Neuronal stem cell (in vitro differentiated cells): ENCODE results near the gene UFD1.

Experiments
- DNase-seq: peaks from one replicate; pipeline ENCODE4 v3.0.0-alpha.2; 2013; ENCODE audit warnings: low spot score
- H2AFZ ChIP-seq: one replicate; pipeline ENCODE4 v1.6.1; 2013; ENCODE audit warnings: mild to moderate bottlenecking, low read length, inconsistent platforms
- H2AK5ac ChIP-seq: 2 replicates; pipeline ENCODE4 v1.6.1; 2013; ENCODE audit warnings: low read depth, mild to moderate bottlenecking, inconsistent platforms, low read length, moderate library complexity, mixed read lengths
- H2BK120ac ChIP-seq: 2 replicates; pipeline ENCODE4 v1.6.1; 2013; ENCODE audit warnings: low read depth, mild to moderate bottlenecking, inconsistent platforms, low read length, moderate library complexity, mixed read lengths
- H2BK12ac ChIP-seq: one replicate; pipeline ENCODE4 v1.6.1; 2013; ENCODE audit warnings: low read length, inconsistent platforms
- H2BK15ac ChIP-seq: 2 replicates; pipeline ENCODE4 v1.6.1; 2013; ENCODE audit warnings: mild to moderate bottlenecking, low read length, inconsistent platforms, mixed read lengths
- H2BK5ac ChIP-seq: one replicate; pipeline ENCODE4 v1.6.1; 2013; ENCODE audit warnings: inconsistent platforms, mild to moderate bottlenecking, low read length, moderate library complexity
- H3K14ac ChIP-seq: one replicate; pipeline ENCODE4 v1.6.1; 2013; ENCODE audit warnings: low read length, inconsistent platforms
- H3K18ac ChIP-seq: 2 replicates; pipeline ENCODE4 v1.6.1; 2013; ENCODE audit warnings: low read length, inconsistent platforms
- H3K23ac ChIP-seq: 2 replicates; pipeline ENCODE4 v1.6.1; 2013; ENCODE audit warnings: low read depth, mild to moderate bottlenecking, mixed read lengths, low read length, inconsistent platforms; ENCODE audit not compliant: poor library complexity
- H3K27ac ChIP-seq: replicated peaks from 3 replicates; pipeline ENCODE4 v1.5.1; 2013; ENCODE audit warnings: low read length, inconsistent platforms
- H3K27me3 ChIP-seq, 3 experiments: 2 replicates each; pipeline ENCODE4 v1.6.1; 2013; ENCODE audit warnings: low read length in 3 of 3, mild to moderate bottlenecking in 2 of 3, inconsistent platforms in 1 of 3, low read depth in 1 of 3, mixed read lengths in 1 of 3, moderate library complexity in 1 of 3; ENCODE audit not compliant: control insufficient read depth in 3 of 3, insufficient read depth in 3 of 3
- H3K36me3 ChIP-seq, 2 donors: replicated peaks in 1 of 2; 2 replicates each; pipeline ENCODE4 v1.6.1; 2013; ENCODE audit warnings: low read length in 2 of 2; ENCODE audit not compliant: control insufficient read depth in 2 of 2, insufficient read depth in 2 of 2
- H3K4ac ChIP-seq: 2 replicates; pipeline ENCODE4 v1.6.1; 2013; ENCODE audit warnings: inconsistent platforms, mild to moderate bottlenecking, low read length, moderate library complexity
- H3K4me1 ChIP-seq, 2 donors: 1 replicate in 1 of 2; 2 replicates in 1 of 2; pipeline ENCODE4 v1.6.1; 2013; ENCODE audit warnings: low read length in 2 of 2, low read depth in 1 of 2; ENCODE audit not compliant: control insufficient read depth in 2 of 2, insufficient read depth in 1 of 2
- H3K4me2 ChIP-seq: one replicate; pipeline ENCODE4 v1.6.1; 2013; ENCODE audit warnings: mild to moderate bottlenecking, low read length, inconsistent platforms; ENCODE audit not compliant: insufficient read depth, poor library complexity, severe bottlenecking
- H3K4me3 ChIP-seq, 2 donors: 2 replicates each; pipeline ENCODE4 v1.5.1; 2013; ENCODE audit warnings: low read length in 2 of 2, mild to moderate bottlenecking in 2 of 2, inconsistent platforms in 1 of 2, moderate library complexity in 1 of 2
- H3K79me1 ChIP-seq: one replicate; pipeline ENCODE4 v1.6.1; 2013; ENCODE audit warnings: low read depth, mild to moderate bottlenecking, inconsistent platforms, low read length, moderate library complexity
- H3K9ac ChIP-seq: one replicate; pipeline ENCODE4 v1.6.1; 2013; ENCODE audit warnings: mild to moderate bottlenecking, low read depth, low read length, inconsistent platforms; ENCODE audit not compliant: poor library complexity
- H3K9me3 ChIP-seq, 2 donors: replicated peaks in 1 of 2; 2 replicates each; pipeline versions ENCODE3 to v1.6.1; 2013; ENCODE audit warnings: low read length in 2 of 2, mild to moderate bottlenecking in 2 of 2, inconsistent platforms in 1 of 2, low read depth in 1 of 2, mixed read lengths in 1 of 2, moderate library complexity in 1 of 2; ENCODE audit not compliant: control insufficient read depth in 2 of 2, insufficient read depth in 1 of 2
- H4K8ac ChIP-seq: one replicate; pipeline ENCODE4 v1.6.1; 2013; ENCODE audit warnings: low read depth, mild to moderate bottlenecking, inconsistent platforms, low read length, moderate library complexity
- H4K91ac ChIP-seq: one replicate; pipeline ENCODE4 v1.6.1; 2013; ENCODE audit warnings: low read length, low read depth, mild to moderate bottlenecking, inconsistent platforms; ENCODE audit not compliant: poor library complexity
- WGBS, 2 donors: extraction: QIAGEN DNeasy Blood & Tissue Kit; methylation state at CpG; one replicate each; pipeline ENCODE4 v1.1.7; 2013; ENCODE audit warnings: missing lambda C conversion rate in 2 of 2, mixed read lengths in 1 of 2; ENCODE audit not compliant: insufficient read length in 2 of 2, insufficient replicate concordance in 1 of 2; ENCODE audit errors: extremely low coverage in 2 of 2; 5-methylcytosine and 5-hydroxymethylcytosine counted together

UFD1 gene

GRCh38 chr22:19508024-19508776, 29.2 kb upstream of the UFD1 start:
- no peak overlapping the region for H3K18ac ChIP-seq
- no peak for DNase-seq
- no peak overlapping the region for H2AK5ac ChIP-seq
- no peak overlapping the region for H3K14ac ChIP-seq
- no peak overlapping the region for H2AFZ ChIP-seq
- H4K8ac ChIP-seq = no peak overlapping the region
- no peak overlapping the region for H3K4me3 ChIP-seq
- H3K27ac ChIP-seq = no peak overlapping the region
- H3K4me1 ChIP-seq = no peaks in the 10 kb centered on the region
- H2BK12ac ChIP-seq = no peak overlapping the region
- H3K9ac ChIP-seq = peak overlapping the region; percentile 72
- no peak overlapping the region for H3K4ac ChIP-seq
- H3K9me3 ChIP-seq = peaks cover 0 to 3% of the 10 kb centered on the region in 2 donors
- H2BK15ac ChIP-seq = no peak overlapping the region
- H3K23ac ChIP-seq = no peak overlapping the region
- peaks cover 34 to 95% of the 10 kb centered on the region in 2 donors for H3K36me3 ChIP-seq
- no peak overlapping the region for H2BK120ac ChIP-seq
- no peak overlapping the region for H4K91ac ChIP-seq
- no peak overlapping the region for H3K4me2 ChIP-seq
- no CpG with 5 or more reads among the region's 10 CpGs for WGBS, 2 donors
- peaks cover 5% of the 10 kb centered on the region for H3K79me1 ChIP-seq
- H2BK5ac ChIP-seq = no peak overlapping the region
- no peaks in the 10 kb centered on the region for H3K27me3 ChIP-seq

GRCh38 chr22:19507534-19507861, 28.5 kb upstream of the UFD1 start:
- Histone ChIP-seq H2BK15ac (no peak overlapping the region), H3K4me3 (no peak overlapping the region), H2AFZ (no peak overlapping the region), H2BK12ac (no peak overlapping the region), H3K36me3 (peaks cover 32 to 95% of the 10 kb centered on the region in 2 donors), H3K14ac (no peak overlapping the region), H2BK120ac (no peak overlapping the region), H2AK5ac (no peak overlapping the region), H3K23ac (peak overlapping the region; percentile 68), H3K4ac (no peak overlapping the region), H3K27ac (no peak overlapping the region), H3K4me1 (no peaks in the 10 kb centered on the region), H3K18ac (no peak overlapping the region), H4K8ac (no peak overlapping the region), H4K91ac (no peak overlapping the region), H3K4me2 (no peak overlapping the region), H3K79me1 (peaks cover 5% of the 10 kb centered on the region), H3K9me3 (no peaks in the 10 kb centered on the region), H2BK5ac (peak overlapping the region; percentile 29), H3K27me3 (no peaks in the 10 kb centered on the region), H3K9ac (no peak overlapping the region)
- no CpG with 5 or more reads among the region's 4 CpGs for WGBS, 2 donors
- no peak for DNase-seq

GRCh38 chr22:19506212-19506611, 27.2 kb upstream of the UFD1 start:
- H2AFZ ChIP-seq = no peak overlapping the region

GRCh38 chr22:19505735-19506126, 26.7 kb upstream of the UFD1 start:
- H2AK5ac ChIP-seq = no peak overlapping the region
- no peak overlapping the region for H4K8ac ChIP-seq
- peak overlapping the region; percentile 68 for H3K9ac ChIP-seq
- H3K9me3 ChIP-seq = no peaks in the 10 kb centered on the region
- H3K36me3 ChIP-seq = peaks cover 29 to 87% of the 10 kb centered on the region in 2 donors
- no peak overlapping the region for H3K27ac ChIP-seq
- H3K4me2 ChIP-seq = no peak overlapping the region
- peaks cover 5% of the 10 kb centered on the region for H3K79me1 ChIP-seq
- H3K4me3 ChIP-seq = no peak overlapping the region
- WGBS, 2 donors = no CpG with 5 or more reads among the region's 5 CpGs
- H3K14ac ChIP-seq = peak overlapping the region; percentile 50
- H2AFZ ChIP-seq = no peak overlapping the region
- no peak overlapping the region for H2BK120ac ChIP-seq
- H2BK5ac ChIP-seq = peak overlapping the region; percentile 71
- H3K27me3 ChIP-seq = no peaks in the 10 kb centered on the region
- peak overlapping the region; percentile 82 for H3K23ac ChIP-seq
- no peak overlapping the region for H4K91ac ChIP-seq
- peak overlapping the region; percentile 25 for H3K18ac ChIP-seq
- H3K4ac ChIP-seq = no peak overlapping the region
- H2BK15ac ChIP-seq = no peak overlapping the region
- peak overlapping the region; percentile 18 for H2BK12ac ChIP-seq
- H3K4me1 ChIP-seq = no peaks in the 10 kb centered on the region
- no peak for DNase-seq

More at GRCh38 chr22:19506212-19506611, 27.2 kb upstream of the UFD1 start:
- Histone ChIP-seq H3K9ac (peak overlapping the region; percentile 68), H3K27ac (no peak overlapping the region), H3K36me3 (peaks cover 29 to 90% of the 10 kb centered on the region in 2 donors), H3K4me3 (peak overlapping the region in 1 of 2 donors; percentile 16), H3K9me3 (no peaks in the 10 kb centered on the region), H4K8ac (no peak overlapping the region), H2BK12ac (peak overlapping the region; percentile 18), H3K27me3 (no peaks in the 10 kb centered on the region), H2AK5ac (no peak overlapping the region), H3K14ac (no peak overlapping the region), H3K79me1 (peaks cover 5% of the 10 kb centered on the region), H3K23ac (peak overlapping the region; percentile 82), H2BK15ac (no peak overlapping the region), H3K4ac (no peak overlapping the region), H4K91ac (no peak overlapping the region), H3K4me1 (no peaks in the 10 kb centered on the region), H3K4me2 (no peak overlapping the region), H2BK5ac (peak overlapping the region; percentile 71), H3K18ac (peak overlapping the region; percentile 53), H2BK120ac (no peak overlapping the region)
- no peak for DNase-seq
- no CpG with 5 or more reads among the region's 10 CpGs for WGBS, 2 donors
